ENCODE results near the gene NKAP.
"Not testable (repeated sequence)": the region's sequence is repeated elsewhere in the genome, so short reads cannot be mapped to it uniquely, and the experiment has no call there.

NKAP gene

GRCh38 chrX:119935215-119935874 lies 8.2 kb downstream of the NKAP start:
- DNase-seq = no peak

DNA sequence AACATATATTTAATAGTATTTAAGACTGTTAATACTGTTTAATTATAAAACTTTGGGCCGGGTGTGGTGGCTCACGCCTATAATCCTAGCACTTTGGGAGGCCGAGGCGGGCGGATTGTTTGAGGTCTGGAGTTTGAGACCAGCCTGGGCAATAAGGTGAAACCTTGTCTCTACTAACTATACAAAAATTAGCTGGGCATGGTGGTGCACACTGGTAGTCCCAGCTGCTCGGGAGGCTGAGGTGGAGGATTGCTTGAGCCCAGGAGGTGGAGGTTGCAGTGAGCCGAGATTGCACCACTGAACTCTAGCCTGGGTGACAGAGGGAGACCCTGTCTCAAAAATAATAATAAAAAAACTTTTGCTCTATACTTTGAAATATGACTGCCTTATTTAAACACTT lies 21.2 kb downstream of the NKAP start:
- not testable (repeated sequence) for DNase-seq

DNA sequence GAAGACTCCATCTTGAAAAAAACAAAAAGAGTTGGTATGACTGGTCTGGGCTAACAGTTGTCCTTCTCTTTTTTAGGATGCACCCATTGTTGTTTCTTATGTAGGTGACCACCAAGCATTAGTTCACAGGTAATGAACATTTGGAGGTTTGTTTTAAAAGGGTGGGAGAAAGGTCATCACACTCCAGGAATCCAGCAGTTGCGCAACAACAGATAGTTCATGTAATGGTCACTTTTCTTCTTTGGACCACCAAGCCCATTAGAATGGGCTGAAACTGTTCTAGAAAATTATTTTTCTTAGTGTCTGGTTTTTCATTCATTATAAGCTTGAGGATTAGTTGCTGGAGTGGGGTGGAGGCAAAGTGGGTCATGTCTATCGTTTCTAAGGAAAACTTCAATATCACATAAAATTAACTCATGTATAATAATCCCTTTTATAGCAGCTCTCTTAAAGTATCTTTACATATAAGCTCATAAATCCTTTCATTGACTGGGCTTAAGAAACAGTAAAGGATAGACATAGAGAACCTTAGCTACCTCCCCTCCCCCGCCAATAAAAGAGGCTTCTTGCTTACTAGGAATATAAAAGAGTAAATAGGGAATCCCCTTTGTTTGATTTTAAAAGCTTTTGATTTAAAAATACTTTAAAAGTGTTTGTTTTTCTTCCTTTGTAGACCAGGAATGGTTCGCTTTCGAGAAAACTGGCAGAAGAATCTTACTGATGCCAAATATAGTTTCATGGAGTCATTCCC lies 23.5 kb downstream of the NKAP start:
- DNase-seq = no peak

- DNase-seq = no peak
Observed at GRCh38 chrX:119917877-119918276, 25.7 kb downstream of the NKAP start.

GRCh38 chrX:119916310-119916709 lies 27.2 kb downstream of the NKAP start:
- no peak for DNase-seq

GRCh38 chrX:119900976-119901375 lies 42.6 kb downstream of the NKAP start:
- no peak for DNase-seq

DNA sequence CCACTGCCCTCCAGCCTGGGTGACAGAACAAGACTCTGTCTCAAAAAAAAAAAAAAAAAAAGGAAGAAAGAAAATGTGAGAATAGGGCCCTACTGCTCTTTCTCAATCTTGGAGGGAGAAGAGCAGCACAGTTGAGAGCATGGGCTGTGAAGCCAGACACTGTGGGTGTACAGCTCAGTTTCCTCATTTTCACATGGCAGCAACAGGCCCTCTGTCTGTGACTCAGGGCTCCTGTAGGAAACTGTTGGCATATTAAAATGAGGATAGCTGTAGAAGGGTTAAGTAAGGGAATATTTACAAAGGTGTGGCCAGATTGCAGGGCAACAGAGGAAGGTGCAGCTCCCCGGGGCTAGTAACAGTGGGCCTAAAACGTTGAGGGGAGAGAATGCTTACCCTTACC lies 44.4 kb downstream of the NKAP start:
- DNase-seq = no peak

DNA sequence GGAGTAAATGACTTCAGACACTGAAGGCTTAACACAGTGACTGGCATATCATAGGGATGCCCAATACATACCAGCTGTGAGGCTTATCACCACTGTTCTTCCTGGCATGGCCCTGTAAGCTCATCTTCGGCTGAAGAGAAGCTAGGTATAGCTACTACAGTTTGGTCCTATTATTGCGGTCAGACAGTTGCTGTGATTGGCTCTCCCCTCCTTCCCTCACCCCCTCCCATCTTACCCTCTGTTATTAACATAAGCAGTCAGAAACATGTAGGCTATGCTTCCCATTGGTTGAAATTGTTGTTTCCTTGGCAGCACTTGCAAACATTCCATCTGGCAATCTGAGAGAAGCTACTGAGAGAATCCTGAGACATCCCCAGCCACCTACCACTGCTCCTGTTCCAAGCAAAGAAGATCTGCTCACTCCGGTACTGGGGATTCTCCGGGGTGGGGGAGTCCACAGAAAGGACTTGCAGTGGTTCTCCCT lies 47.7 kb downstream of the NKAP start, which contains the start of gene AKAP14:
Gene AKAP14 (plus strand): TSS at position 51 of the 484 bp plus-strand sequence. CDS start 7,331 bp downstream, outside the sequence.
- DNase-seq = no peak

DNA sequence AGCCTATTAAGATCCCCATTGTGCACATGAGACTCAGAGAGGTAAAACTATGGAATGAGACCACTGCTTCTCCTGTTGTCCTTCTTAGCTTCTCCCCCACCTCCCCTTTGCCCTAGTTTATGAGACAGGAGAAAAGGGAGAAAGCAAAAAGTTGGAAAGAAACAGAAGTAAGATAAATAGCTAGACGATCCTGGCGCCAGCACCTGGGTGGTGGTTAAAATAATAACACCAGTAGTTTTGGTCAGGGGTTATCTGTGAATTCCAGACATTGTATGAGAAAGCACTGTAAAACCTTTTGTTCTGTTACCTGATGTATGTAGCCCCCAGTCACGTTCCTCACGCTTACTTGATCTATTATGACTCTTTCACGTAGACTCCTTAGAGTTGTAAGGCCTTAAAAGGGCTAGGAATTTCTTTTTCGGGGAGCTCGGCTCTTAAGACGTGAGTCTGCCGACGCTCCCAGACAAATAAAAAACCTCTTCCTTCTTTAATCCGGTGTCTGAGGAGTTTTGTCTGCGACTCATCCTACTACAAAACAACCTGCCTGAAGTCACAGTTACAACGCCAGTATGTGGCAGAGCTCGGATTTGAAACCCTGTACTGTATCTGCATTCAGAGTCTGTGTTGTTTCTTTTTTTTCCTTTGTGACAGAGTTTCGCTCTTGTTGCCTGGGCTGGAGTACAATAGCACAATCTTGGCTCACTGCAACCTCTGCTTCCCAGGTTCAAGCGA lies 51.4 kb downstream of the NKAP start:
- DNase-seq = not testable (repeated sequence)

- DNase-seq = not testable (repeated sequence)
Observed at GRCh38 chrX:119890626-119891025, 52.9 kb downstream of the NKAP start.

GRCh38 chrX:119887721-119888425 lies 55.7 kb downstream of the NKAP start:
- peak; percentile 76 for DNase-seq

DNA sequence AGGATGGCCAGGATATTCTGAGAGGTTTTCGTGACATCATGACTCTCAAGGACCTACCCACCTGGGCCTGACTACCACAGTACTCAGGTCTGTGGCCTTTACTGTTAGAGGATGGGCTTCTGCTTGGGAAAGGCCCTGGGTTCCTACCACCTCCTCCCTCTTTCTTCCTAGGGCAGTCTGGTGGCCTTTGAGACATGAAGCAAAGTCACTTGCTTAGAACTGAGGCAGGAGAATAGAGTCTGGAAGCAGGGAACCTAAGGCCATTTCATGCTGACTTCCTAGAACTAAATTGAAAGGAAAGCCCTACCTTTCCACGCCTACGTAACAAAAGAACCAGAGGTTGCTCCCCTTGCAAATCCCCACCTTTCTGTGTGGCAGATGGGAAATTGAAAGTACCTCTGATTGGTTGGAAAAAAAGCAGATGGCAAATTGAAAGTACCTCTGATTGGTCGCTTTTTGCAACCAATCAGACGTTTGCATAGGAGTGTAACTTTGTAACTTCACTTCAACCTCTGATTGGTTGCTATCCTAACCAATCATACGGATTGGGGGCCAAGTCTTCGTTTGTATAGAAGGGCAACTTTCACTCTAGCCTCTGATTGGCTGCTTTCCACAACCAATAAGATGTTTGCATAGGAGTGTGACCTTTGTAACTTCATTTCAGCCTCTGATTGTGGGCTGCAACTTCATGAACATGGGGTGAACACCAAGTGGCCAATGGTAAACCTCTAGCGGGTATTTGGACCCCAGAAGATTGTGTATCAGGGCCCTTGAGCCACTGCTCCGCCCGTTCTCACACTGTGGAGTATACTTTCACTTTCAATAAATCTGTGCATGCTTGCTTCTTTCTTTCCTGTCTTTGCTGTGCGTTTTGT lies 57.8 kb downstream of the NKAP start:
- no peak for DNase-seq

DNA sequence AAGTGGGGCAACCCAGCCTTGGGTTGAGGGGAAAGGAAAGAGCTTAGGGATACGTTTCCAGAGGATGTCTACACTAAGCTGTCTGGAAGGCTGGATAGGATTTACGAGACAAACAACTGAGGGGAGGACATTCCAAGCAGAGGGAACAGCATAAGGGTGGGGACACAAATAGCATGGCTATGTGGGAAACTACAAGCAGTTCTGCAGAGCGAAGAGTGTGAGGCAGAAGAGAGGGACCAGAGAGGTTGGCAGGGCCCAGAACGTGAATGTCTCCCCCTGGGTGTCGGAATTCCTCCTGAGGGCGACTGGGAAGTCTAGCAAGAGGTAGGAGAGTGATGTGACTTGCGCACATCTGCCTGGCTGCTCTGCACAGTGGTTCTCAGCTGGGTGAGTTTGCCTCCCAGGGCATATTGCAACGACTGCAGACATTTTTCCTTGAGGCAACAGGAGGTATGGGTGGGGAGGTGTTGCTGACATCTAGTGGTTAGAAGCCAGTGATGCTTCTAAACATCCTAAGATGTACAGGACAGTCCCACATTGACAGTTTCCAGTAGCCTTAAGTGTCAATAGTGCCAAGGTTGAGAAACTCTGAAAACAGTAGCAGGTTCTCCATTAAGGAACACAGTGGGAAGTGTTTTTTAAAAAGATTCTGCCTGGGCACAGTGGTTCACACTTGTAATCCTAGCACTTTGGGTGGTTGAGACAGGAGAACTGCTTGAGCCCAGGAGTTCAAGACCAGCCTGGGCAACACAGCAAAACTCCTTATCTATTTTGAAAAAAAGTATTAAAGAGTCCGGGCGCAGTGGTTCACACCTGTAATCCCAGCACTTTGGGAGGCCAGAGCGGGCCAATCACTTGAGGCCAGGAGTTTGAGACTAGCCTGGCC lies 62.8 kb downstream of the NKAP start:
- peak; percentile 23 for DNase-seq

- no peak for DNase-seq
Observed at GRCh38 chrX:119880076-119880475, 63.5 kb downstream of the NKAP start.

DNA sequence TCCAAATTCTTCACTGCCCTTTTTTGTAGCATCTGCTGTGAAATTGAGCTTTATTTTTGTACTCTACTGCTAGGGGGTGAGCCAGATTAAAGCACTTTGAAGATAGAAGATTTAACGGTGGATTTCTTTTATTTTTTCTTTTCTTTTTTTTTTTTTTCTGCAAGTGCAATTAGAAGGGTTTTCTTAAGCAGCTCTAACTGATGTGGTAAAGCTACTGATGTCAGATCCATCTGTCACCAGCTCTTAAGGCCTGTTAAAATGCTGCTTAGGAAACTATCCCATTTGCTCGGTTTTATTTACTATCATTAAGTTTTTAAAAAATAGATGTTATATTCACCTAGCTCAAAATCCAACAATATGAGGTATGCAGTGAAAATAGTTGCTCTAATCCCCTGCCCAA lies 64.8 kb downstream of the NKAP start:
- no peak for DNase-seq

GRCh38 chrX:119871599-119872395 lies 71.8 kb downstream of the NKAP start, which contains the start of the genes NDUFA1 and RNF113A:
TSS of gene NDUFA1 (plus strand) at chrX:119871832. CDS start at chrX:119871912, 80 bp downstream.
TSS of gene RNF113A (minus strand) at chrX:119871733. CDS start at chrX:119871613, 120 bp downstream.
- peak; percentile 88 for DNase-seq

DNA sequence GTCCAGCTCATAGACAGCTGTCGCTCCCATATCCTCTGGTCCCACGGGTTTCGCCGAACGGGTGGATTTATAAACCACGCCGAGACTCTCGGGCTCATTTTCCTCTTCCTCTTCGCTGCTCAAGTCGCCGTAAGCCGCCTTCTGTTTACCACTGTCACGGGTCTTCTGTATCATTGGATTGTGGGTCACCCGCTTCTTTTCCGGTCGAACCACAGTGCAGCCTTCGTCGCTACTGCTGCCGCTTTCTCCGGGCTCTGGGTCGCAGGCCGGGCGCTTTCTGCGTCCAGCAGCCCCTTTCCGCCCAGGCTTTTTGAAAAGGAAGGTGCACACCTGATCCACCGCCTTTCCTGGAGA lies 72.3 kb downstream of the NKAP start:
- DNase-seq = no peak
